Right kidney (tissue), 1 donor: ENCODE measurements around the gene SPEG.

Experiments used
- DNase-seq: peaks from one replicate; pipeline ENCODE4 v3.0.0-alpha.2; 2016

Gene SPEG

DNA sequence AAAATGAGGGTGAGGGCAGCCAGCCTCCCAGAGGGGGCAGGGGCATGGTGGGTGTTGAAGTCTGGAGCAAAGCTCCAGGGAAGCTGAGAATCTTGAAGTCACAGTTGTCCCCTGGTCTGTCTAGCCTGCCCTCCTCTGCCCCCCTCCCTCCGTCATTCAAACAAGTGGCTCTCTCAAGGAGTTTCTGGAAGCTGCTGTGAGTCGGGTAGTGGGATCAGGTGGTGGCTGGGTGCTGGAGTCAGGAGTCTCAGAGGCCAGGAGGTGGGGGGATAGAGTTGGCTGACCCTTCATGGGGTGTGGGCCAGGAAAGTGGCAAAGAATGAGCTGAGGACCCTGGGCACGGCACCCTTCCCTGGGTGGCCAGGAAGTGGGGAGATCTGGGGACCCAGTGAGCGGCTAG, 79.1 kb downstream of the SPEG start:
- no peak for DNase-seq

DNA sequence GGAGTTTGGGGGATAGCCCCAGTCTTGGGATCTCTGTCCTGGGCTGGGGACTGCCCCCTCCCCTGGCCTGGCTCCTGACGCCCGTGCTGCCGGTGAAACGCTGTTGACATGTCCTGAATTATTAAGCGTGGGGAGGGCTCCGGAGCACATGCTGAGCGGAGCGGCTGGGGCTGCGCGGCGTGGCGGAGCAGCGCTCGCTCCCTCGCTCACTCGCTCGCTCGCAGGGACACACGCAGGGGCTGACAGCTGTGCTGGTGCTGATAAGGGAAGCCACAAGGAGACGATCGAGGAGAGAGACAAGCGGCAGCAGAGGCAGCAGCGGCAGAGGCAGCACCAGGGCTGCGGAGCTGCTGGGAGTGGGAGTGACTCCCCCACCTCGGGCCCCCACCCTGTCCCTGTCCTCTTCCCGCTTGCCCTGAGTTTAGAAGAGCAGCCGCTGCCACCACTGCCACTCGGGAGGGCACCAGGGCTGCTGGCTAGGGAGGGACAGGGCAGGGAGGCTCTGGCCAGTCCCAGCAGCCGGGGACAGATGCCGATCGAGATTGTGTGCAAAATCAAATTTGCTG, 79.6 kb downstream of the SPEG start, which contains the start of gene ASIC4:
Gene ASIC4, plus strand, starts transcription at position 287 of the 566 bp plus-strand sequence. Its CDS starts 243 bp downstream, at position 530.
- no peak for DNase-seq

DNA sequence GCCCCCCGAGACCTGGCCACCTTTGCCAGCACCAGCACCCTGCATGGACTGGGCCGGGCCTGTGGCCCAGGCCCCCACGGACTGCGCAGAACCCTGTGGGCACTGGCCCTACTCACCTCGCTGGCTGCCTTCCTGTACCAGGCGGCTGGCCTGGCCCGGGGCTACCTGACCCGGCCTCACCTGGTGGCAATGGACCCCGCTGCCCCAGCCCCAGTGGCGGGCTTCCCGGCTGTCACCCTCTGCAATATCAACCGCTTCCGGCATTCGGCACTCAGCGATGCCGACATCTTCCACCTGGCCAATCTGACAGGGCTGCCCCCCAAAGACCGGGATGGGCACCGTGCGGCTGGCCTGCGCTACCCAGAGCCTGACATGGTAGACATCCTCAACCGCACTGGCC, 80.2 kb downstream of the SPEG start:
- no peak for DNase-seq

DNA sequence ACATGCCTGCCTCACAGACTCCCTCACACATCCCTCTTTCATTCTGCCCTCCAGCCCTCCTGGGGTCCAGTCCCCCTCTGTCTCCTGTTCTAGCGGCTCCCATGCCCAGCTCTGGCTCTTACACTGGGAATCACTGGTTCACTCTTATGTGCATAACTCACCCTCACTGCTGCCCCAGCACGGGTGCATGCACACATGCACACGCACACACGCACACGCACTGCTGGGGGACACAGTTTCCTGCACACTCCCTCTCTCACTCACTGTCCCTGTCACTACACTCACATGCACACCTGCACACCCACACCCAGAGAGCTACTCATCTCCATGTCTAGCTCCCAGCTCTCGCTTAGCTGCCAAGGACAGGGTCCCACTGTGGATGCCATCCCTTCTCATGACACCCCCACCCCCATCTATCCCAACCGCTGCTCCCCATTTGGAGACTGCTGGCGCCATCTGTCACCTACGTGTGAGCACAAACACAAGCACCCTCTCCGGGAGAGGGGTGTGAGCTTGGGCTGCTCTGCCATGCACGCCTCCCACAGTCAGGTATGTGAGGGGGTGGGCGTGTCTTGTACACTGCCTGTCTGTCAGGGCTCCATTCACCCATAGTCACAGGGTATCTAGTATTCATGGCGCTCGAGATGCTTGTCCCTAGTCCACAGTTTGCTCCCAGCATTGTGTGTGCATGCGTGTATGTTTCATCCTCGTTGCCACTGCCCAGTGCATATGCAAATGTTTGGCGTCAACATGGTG, 81.4 kb downstream of the SPEG start:
- DNase-seq, result no peak

DNA sequence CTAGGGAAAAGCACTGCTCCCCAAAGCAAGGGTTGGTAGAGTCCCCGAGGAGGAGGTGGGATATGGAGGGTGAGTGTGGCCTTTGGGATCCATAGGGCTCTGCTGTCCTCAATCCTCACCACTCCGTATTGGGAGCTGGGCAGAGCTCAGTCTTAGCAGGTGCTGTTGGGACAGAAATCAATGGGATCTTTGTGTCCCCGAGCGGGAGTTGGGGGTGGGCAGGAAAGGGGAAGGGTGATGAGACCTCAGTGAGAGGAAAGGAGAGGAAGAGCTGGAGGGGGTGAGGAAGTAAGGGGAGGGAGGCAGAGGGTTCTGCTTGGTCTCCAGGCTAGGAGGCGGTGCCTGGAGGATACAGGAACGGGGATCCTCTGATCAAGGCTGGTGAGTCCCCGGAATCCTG, 82.2 kb downstream of the SPEG start:
- no peak for DNase-seq

DNA sequence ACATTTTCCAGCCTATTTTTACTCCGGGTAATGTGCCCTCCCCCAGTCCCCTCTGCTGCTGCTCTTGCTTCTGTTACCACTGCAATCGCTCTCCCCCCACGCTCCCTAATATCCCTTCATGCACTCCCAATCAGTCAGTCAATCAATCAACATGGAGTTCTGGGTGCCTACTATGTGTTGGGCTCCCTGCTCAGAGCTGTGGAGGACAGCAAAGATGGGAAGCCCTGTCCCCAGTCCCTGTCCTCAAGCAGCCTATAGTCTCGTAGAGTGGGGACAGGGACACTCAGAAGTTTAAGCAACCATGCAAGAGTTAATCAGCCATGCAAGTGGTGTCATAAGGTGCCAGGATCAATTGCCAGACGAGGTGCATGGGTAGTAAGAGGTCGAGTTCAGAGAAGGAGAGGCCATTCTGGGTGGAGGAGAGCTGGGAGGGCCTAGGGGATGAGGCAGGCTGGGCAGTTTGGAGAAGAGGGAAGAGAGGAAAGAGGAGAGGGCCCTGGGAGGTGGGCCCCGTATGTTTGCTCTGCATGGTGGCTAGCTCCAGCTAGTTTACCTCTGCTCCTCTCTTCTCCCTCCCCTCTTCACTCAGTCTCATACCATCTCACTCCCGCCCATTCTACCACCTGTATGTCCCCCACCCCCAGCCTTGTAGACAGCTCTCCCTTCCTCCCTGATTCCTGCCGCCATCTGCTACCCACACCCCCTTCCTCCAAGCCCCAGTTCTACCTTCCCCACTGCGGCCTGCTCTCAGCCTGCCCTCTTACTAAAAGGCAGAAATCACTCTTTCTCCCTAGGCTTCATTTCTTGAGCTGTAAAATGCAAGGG, 83.5 kb downstream of the SPEG start:
- DNase-seq, result no peak

DNA sequence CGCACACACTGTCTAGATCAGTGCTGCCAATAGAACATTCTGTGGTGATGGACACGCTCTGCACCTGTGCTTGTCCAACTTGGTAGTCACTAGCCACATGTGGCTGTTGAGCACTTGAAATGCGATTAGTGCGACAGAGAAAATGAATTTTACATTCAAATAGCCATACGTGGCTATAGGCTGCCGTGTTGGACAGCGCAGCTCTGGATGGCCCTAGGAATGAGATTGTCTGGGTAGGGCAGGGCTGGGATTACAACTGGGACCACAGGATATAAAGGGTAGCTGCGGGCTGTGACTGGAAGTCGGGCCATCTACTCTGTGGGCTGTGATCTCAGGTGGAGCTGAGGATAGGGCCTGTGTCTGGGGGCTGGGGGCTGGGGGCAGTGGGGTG, 84.9 kb downstream of the SPEG start:
- DNase-seq, result no peak

DNA sequence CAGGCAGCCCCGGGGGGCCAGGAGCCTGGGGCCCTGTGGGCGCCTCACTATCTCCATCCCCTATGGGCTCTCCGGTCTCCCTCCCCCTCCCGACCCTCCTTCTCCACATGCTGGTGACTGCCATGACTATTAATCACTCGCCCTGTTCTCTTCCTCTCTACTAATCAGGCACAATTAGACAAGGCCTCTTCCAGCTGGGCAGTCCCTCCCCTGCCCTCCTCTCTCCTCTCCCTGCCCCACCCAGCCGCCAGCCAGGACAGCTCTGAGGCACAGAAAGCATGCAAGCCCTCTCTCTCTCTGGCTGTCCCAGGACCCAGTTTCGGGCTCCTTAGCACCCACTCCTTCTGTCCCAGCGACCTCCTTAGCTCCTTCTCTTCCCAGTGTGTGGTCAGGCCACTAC, 85.4 kb downstream of the SPEG start:
- no peak for DNase-seq

DNA sequence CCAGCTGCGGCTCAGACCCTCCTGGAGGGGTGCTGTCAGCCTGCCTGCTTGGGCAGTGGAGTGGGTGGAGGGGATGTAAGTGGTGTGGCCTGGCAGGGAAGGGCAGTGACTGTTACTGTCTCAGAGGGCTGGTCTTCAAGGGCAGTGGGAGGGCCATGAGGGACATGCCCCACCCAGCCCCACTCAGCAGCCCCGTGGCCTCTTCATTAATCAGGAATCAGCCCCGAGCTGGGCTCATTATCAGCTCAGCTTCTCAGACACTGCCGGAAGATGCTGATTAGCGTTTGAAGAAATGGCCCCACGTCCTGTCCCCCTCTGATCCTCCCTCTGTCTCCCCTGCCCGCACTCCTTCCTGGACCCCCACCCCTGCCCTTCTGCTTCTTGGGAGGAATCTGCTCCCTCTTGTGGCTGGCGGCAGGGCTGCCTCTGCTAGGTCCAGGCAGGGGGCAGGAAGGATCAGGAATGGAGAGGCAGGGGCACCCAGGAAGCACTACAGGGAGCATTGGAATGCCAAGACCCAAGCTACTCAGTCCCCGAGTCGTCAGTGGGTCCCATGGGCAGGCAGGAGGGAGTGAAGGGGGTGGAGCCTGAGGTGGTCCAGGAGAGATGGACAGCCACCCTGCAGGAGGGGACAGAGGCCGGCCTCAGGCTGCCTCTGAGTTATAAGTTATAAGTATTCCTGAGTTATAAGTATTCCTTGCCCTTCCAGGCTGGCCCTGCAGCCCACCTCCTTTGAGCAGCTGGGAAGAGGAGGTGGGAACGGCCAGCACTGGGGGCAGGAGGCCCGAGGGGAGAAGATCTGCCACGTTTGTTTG, 86.6 kb downstream of the SPEG start:
- DNase-seq, result no peak

DNA sequence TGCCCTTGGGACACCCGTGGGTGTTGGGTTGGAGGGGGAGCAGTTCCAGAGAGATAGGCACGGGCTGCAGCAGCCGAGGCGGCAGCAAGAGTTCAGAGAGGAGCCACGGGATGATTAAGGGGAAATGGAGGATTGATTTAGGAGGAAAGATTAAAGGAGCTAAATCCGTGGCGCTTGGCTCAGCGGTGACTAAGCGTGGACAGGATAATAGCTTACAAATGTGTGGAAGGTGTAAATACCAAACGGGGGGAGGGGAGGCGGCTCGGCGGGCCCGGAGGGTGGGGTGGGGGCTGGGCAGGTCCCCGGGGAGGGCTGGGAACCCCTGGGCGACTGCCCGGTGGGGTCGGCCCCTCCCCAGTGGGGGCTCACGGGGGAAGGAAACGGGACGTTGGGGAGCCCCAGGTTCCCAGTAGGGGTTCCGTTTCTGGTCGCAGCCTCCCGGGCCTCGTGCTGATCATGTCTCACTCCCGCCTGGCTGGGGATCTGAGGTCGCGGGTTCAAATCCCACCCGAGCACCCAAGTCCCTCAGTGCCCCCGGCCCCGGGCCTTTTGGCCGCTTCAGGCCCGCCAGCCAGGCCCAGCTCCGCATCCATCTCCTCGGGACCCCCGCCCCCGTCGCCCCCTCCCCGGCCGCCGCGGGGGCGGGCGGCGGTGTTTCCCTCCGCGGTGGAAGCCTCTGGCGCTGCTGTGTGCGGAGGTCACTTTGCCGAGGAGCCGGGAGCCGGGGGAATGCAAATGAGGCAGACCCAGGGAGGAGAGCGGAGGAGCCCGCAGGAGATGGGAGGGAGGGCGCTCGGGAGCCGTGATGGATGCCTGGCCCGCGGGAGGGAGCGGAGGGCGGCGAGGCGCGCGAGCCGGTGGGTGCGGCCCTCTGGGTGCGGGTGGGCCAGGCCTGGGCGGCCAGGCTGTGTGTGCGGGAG, 87.7 kb downstream of the SPEG start:
- DNase-seq, result peak; percentile 62

DNA sequence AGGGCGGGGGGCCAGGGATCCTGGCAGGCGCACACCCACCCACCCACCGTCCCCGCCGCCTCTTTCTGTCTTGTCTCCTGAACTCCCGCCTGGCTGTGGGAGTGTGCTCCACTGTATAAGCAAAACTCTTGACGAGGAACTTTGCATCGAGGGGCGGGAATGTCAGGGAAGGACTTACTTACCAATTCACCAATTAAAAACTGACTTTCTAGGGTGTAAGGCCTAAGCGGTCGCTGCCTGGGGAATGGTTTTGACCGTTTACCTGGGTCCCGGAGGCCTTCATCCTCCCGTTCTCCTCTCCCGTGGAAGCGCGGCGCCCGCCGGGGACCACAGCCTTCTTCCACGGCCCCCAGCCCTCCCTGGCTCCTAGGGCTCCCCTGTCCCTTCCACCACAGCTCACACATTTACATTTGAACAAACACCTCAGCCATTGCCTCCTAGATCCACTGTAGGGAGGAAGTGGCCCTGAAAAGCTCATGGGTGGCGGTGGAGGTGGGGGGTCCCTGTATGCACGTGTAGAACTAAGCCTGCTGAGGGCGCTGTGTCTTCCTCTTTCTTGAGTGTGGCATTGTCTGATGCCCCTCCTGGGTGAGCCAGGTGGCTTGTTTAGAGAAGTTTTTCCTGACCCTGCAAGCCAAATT, 88.5 kb downstream of the SPEG start:
- no peak for DNase-seq

DNA sequence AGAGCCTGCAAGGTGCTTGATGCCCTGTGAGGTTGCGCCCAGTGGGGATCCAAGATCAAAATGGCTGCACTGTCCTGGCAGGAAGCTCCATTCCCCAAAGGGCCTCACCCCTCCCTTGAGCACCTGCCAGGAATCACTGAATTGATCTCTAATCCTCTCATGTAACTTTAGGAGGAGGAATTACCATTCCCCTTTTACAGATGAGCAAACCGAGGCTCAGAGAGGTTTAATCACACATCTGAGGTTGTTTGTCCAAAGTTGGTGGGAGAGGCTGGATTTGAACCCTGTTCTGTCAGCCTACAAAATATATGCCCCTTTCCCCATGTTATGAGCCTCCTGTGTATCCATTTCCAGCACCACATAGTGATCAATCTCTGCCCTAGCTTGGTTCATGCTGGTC, 90.2 kb downstream of the SPEG start:
- no peak for DNase-seq

DNA sequence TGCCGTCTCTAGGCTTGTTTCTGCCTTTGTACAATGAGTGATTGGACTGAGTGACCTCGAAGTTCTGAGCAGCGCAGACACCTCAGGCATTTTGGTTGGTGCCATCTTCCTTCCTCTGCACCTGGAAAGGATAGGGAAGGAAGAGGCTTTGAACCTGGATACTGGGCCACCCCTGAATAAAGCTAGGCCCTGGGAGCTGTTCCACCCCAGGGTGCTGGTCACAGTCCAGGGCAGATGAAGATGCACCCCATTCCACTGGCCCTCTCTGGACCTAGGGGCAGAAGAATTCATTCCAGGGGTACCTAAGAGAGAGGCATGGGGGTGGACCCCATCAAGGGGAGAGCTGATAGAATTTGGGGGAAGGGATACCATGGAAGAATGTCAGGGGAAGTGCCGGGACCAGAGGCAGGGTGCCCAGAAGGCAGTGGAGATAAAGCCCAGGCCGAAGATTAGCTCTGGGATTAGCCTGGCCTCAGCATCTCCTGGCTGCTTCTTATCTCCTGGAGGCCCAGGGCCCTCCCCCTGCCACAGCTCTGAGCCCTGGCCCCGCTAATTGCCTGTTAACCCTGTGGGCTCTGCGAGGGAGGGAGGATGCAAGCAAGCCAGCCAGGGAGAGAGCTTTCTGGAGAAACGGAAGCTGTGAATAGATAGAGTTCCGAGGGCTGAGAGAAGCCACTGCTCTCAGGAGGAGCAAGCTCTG, 91.0 kb downstream of the SPEG start:
- DNase-seq, result no peak

DNA sequence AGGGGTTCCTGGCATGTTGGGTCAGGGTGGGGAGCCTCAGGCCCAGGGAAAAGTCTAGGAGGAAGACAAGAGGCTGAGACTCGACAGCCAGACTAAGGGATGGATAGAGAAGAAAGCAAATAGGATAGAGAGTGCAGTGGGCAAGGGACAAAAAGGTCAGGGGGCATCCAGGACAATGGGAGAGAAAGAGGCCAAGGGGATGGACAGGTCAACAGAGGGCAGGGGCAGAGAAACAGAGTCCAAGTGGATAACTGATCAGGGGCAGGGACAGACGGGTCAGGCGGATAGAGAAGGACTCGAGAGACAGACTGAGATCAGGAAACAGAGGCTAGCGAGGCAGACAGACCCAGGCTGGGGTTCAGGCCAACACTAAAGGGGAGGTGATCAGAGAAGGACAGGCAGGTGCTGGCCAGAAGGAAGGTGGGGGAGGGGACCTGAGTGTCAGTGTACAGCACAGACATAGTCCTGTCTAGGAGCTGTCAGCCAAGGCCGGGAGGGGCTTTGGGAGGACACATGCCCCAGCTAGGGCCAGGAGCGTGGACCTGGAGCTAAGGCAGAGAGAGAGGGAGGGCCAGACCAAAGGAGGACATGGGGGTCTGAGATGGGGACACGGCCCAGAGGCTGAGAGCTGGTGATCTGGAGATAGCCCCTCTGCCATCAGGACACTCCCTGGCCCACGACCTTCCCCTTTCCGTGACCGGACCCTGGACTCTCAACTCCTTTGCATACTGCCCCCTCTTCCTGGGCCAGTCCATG, 91.9 kb downstream of the SPEG start:
- no peak for DNase-seq

DNA sequence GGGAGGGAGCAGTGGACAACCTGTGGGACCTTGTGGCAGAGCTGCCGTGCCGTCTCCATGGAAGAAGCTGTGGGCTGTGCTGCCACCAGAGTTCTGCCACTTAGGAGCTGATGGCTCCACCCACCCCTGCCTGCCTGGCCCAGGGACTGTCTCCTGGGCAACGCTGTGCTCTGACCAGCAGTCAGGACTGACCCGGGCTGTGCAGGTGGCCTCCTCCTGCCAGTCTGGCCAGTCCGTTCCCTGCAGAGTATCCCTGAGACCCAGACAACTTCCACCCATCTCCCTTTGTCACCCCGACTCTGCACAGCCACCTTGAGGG, 92.4 kb downstream of the SPEG start:
- no peak for DNase-seq

DNA sequence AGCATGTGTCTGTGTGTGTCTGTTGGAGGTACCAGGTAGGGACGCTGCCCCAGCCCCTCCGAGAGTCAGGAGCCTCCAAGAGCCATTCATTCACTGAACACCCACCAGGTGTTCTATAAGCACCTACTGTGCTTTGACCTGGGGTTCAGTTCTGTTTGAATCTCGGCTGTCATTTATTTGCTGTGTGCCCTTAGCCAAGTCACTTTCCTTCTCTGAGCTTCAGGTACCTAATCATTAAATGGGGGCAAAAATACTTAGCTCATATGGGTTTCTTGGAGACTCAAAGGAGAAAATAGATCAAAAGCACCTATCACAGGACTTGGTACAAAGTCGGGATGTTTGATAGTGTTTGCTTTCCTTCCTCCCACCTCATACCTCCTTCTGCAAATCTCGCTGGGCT, 92.8 kb downstream of the SPEG start:
- DNase-seq, result no peak

DNA sequence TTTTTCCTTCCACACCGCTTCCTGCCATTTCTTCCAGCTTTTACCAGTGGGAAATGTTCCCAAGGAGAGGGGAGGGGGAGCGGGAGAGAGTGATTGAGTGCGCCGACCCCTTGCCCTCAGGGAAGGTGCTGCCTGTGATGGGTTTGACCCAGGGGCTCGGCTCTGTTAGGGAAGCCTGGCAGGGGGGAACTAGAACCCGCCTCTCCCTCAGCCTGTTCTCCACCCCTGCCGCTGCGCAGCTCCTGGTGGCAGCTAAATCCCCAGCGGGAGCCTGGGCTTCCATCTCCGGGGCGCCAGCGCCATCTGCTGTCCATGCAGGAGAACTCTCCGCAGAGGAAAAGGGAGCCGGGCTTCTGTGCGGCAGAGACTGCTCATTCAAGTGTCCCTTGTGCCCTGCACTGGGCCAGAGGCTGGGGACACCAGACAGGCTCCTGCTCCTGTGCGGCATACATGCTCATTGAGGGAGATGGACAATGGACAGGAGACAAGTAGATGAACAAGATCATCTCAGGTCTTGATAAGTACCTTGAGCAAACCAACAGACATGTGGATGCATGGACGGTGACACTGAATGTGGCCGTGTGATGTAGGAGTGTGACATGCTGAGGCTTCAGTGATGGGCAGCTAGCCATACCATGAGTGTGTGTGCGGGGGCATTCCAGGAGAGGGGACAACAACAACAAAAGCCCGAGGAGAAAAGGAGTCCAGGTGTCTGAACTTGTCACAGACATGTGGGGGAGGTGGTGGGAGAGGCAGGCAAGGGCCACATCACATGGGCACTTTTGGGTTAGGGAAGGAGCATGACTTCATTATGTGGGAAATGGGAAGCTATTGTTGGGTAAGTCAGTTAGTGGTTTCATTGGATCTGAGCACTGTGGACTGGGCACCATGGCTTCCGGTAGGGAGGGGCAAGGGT, 95.7 kb downstream of the SPEG start:
- DNase-seq, result peak; percentile 78

DNA sequence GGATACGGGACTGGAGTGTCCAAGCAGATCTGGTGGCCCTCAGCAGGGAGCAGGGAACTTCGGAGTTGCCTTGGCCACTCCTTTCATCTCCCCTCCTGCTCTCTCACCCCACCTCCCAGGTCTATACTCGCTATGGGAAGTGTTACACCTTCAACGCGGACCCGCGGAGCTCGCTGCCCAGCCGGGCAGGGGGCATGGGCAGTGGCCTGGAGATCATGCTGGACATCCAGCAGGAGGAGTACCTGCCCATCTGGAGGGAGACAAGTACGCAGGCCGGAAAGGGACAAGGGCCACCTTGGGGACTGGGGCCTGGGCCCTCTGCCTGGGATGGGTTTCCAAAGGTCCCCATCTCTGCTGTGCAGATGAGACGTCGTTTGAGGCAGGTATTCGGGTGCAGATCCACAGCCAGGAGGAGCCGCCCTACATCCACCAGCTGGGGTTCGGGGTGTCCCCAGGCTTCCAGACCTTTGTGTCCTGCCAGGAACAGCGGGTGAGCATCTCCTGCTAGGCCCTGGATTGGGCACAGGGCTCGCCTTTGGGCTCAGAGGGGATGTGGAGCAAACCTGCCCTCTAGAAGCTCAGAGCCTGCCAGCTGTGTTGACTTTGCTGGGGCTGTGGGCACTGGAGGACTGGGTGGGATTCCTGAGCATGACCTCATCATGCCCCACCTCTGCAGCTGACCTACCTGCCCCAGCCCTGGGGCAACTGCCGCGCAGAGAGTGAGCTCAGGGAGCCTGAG, 97.2 kb downstream of the SPEG start:
- DNase-seq, result no peak
